Measurements from ENCODE around the gene UMOD.

- TF ChIP-seq, protein P1, sequence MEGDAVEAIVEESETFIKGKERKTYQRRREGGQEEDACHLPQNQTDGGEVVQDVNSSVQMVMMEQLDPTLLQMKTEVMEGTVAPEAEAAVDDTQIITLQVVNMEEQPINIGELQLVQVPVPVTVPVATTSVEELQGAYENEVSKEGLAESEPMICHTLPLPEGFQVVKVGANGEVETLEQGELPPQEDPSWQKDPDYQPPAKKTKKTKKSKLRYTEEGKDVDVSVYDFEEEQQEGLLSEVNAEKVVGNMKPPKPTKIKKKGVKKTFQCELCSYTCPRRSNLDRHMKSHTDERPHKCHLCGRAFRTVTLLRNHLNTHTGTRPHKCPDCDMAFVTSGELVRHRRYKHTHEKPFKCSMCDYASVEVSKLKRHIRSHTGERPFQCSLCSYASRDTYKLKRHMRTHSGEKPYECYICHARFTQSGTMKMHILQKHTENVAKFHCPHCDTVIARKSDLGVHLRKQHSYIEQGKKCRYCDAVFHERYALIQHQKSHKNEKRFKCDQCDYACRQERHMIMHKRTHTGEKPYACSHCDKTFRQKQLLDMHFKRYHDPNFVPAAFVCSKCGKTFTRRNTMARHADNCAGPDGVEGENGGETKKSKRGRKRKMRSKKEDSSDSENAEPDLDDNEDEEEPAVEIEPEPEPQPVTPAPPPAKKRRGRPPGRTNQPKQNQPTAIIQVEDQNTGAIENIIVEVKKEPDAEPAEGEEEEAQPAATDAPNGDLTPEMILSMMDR (conservative IDR thresholded peaks at IDR 0.05; ENCODE audit: low read depth, low read length), result no peak
- no peak for TF ChIP-seq EZH2 (IDR thresholded peaks at IDR 0.05; ENCODE audit: low read length, unreplicated experiment)
Observed at GRCh38 chr16:20397468-20398074, 45.1 kb upstream of the UMOD start.
